HG02938 (cell line): ENCODE results near the gene GRIN2B.

Experiments
- ATAC-seq: cut with Tn5 transposase; IDR thresholded peaks from one replicate; pipeline ENCODE4 v1.9.1; 2021; ENCODE audit warnings: mild to moderate bottlenecking, moderate library complexity; ENCODE audit not compliant: unreplicated experiment

GRIN2B gene

GRCh38 chr12:13981296-13981962 lies at the start of gene GRIN2B:
TSS of gene GRIN2B (minus strand) at chr12:13981602. CDS start at chr12:13866208, 115,394 bp downstream.
- no peak for ATAC-seq

- ATAC-seq, result no peak
These were observed 45.1 kb upstream of the GRIN2B start for GRCh38 chr12:14026537-14026936.

GRCh38 chr12:14024591-14024990 lies 43.2 kb upstream of the GRIN2B start:
- ATAC-seq, result no peak

- ATAC-seq, result no peak
These were observed 36.7 kb upstream of the GRIN2B start for GRCh38 chr12:14018080-14018479.

GRCh38 chr12:14010989-14011388 lies 29.6 kb upstream of the GRIN2B start:
- no peak for ATAC-seq

- ATAC-seq, result no peak
These were observed 26.2 kb upstream of the GRIN2B start for GRCh38 chr12:14007639-14008038.

- no peak for ATAC-seq
These were observed 11.2 kb upstream of the GRIN2B start for GRCh38 chr12:13992585-13992984.

GRCh38 chr12:13992106-13992505 lies 10.7 kb upstream of the GRIN2B start:
- no peak for ATAC-seq

GRCh38 chr12:13986031-13986430 lies 4.6 kb upstream of the GRIN2B start:
- ATAC-seq, result no peak

- ATAC-seq, result no peak
These were observed 588 bp upstream of the GRIN2B start for GRCh38 chr12:13981990-13982389.

GRCh38 chr12:13980538-13981295 lies 685 bp downstream of the GRIN2B start:
- ATAC-seq, result no peak

GRCh38 chr12:13979772-13980378 lies 1.5 kb downstream of the GRIN2B start:
- no peak for ATAC-seq

- ATAC-seq, result no peak
These were observed 2.5 kb downstream of the GRIN2B start for GRCh38 chr12:13978876-13979275.

- no peak for ATAC-seq
These were observed 4.5 kb downstream of the GRIN2B start for GRCh38 chr12:13976880-13977279.

- no peak for ATAC-seq
These were observed 5.3 kb downstream of the GRIN2B start for GRCh38 chr12:13976028-13976584.

- no peak for ATAC-seq
These were observed 7.4 kb downstream of the GRIN2B start for GRCh38 chr12:13973996-13974395.

GRCh38 chr12:13970803-13971202 lies 10.6 kb downstream of the GRIN2B start:
- no peak for ATAC-seq

- no peak for ATAC-seq
These were observed 13.1 kb downstream of the GRIN2B start for GRCh38 chr12:13968281-13968680.

GRCh38 chr12:13964666-13965065 lies 16.7 kb downstream of the GRIN2B start:
- no peak for ATAC-seq

GRCh38 chr12:13962699-13963098 lies 18.7 kb downstream of the GRIN2B start:
- no peak for ATAC-seq

GRCh38 chr12:13961971-13962370 lies 19.4 kb downstream of the GRIN2B start:
- no peak for ATAC-seq
